H9 (cell line): ENCODE results near the gene IQCN. TPM values are rescaled to one million over a fixed set of nuclear protein-coding genes. Genes with fewer than 3 reads are reported as not detected.

Experiments
- DNase-seq: peaks from one replicate; pipeline ENCODE4 v3.0.0-alpha.2; 2017
- H2AFZ ChIP-seq: one replicate; pipeline ENCODE4 v1.6.1; 2013; ENCODE audit warnings: mild to moderate bottlenecking, low read length, control low read depth, moderate library complexity
- H2AK5ac ChIP-seq: 2 replicates; pipeline ENCODE4 v1.6.1; 2013; ENCODE audit warnings: low read length, control low read depth, mixed read lengths; ENCODE audit not compliant: insufficient read length
- H2BK120ac ChIP-seq: one replicate; pipeline ENCODE4 v1.6.1; 2013; ENCODE audit warnings: low read depth, mild to moderate bottlenecking, low read length, control low read depth, inconsistent platforms; ENCODE audit not compliant: poor library complexity, severe bottlenecking
- H2BK12ac ChIP-seq: 2 replicates; pipeline ENCODE4 v1.6.1; 2013; ENCODE audit warnings: low read length, control low read depth, mixed read lengths, low read depth; ENCODE audit not compliant: insufficient read length
- H2BK15ac ChIP-seq: 2 replicates; pipeline ENCODE4 v1.6.1; 2013; ENCODE audit warnings: low read depth, low read length, control low read depth
- H2BK20ac ChIP-seq: one replicate; pipeline ENCODE4 v1.6.1; 2013; ENCODE audit warnings: low read depth, mild to moderate bottlenecking, low read length, control low read depth, inconsistent platforms; ENCODE audit not compliant: poor library complexity, severe bottlenecking
- H2BK5ac ChIP-seq: 2 replicates; pipeline ENCODE4 v1.6.1; 2013; ENCODE audit warnings: low read length, control low read depth, mixed read lengths; ENCODE audit not compliant: insufficient read length
- H3K14ac ChIP-seq: 2 replicates; pipeline ENCODE4 v1.6.1; 2013; ENCODE audit warnings: low read length, control low read depth; ENCODE audit not compliant: insufficient read depth
- H3K18ac ChIP-seq: 2 replicates; pipeline ENCODE4 v1.6.1; 2013; ENCODE audit warnings: low read depth, mild to moderate bottlenecking, mixed read lengths, low read length, control low read depth; ENCODE audit not compliant: insufficient read length
- H3K23ac ChIP-seq: 2 replicates; pipeline ENCODE4 v1.6.1; 2013; ENCODE audit warnings: low read length, control low read depth, mixed read lengths, low read depth; ENCODE audit not compliant: insufficient read length
- H3K23me2 ChIP-seq: 2 replicates; pipeline ENCODE4 v1.6.1; 2013; ENCODE audit warnings: low read depth, mild to moderate bottlenecking, mixed read lengths, low read length, control low read depth; ENCODE audit not compliant: insufficient read length, poor library complexity, severe bottlenecking
- H3K27ac ChIP-seq: 2 replicates; pipeline ENCODE4 v1.5.1; 2013; ENCODE audit warnings: low read length, control low read depth, mixed read lengths, low read depth; ENCODE audit not compliant: insufficient read length
- H3K27me3 ChIP-seq: 2 replicates; pipeline ENCODE4 v1.6.1; 2013; ENCODE audit warnings: low read length, control low read depth, inconsistent platforms; ENCODE audit not compliant: insufficient read depth
- H3K4ac ChIP-seq: 2 replicates; pipeline ENCODE4 v1.6.1; 2013; ENCODE audit warnings: low read depth, mild to moderate bottlenecking, control low read depth, inconsistent platforms, low read length, moderate library complexity
- H3K4me1 ChIP-seq: 2 replicates; pipeline ENCODE4 v1.6.1; 2013; ENCODE audit warnings: low read length, control low read depth, inconsistent platforms; ENCODE audit not compliant: insufficient read depth
- H3K4me2 ChIP-seq: 2 replicates; pipeline ENCODE4 v1.6.1; 2013; ENCODE audit warnings: low read length, control low read depth, mixed read lengths; ENCODE audit not compliant: insufficient read length, insufficient read depth
- H3K56ac ChIP-seq: 2 replicates; pipeline ENCODE4 v1.6.1; 2013; ENCODE audit warnings: low read depth, mild to moderate bottlenecking, mixed read lengths, low read length, control low read depth; ENCODE audit not compliant: insufficient read length
- H3K79me1 ChIP-seq: 2 replicates; pipeline ENCODE4 v1.6.1; 2013; ENCODE audit warnings: low read depth, mild to moderate bottlenecking, moderate library complexity, low read length, control low read depth, inconsistent platforms; ENCODE audit not compliant: insufficient read depth, poor library complexity, severe bottlenecking
- H3K79me2 ChIP-seq: 2 replicates; pipeline ENCODE4 v1.6.1; 2013; ENCODE audit warnings: low read length, control low read depth, inconsistent platforms; ENCODE audit not compliant: insufficient read depth
- H3K9ac ChIP-seq: 2 replicates; pipeline ENCODE4 v1.6.1; 2013; ENCODE audit warnings: low read length, control low read depth, mixed read lengths; ENCODE audit not compliant: insufficient read length; ENCODE audit errors: extremely low read depth
- H3K9me3 ChIP-seq: one replicate; pipeline ENCODE4 v1.6.1; 2013; ENCODE audit warnings: low read depth, low read length, inconsistent platforms; ENCODE audit not compliant: control insufficient read depth
- H3T11ph ChIP-seq: one replicate; pipeline ENCODE4 v1.6.1; 2013; ENCODE audit warnings: mild to moderate bottlenecking, low read length, control low read depth, inconsistent platforms
- H4K20me1 ChIP-seq: one replicate; pipeline ENCODE4 v1.6.1; 2013; ENCODE audit not compliant: control insufficient read depth, insufficient read length, insufficient read depth
- H4K5ac ChIP-seq: 2 replicates; pipeline ENCODE4 v1.6.1; 2013; ENCODE audit warnings: low read depth, mild to moderate bottlenecking, mixed read lengths, low read length, control low read depth; ENCODE audit not compliant: insufficient read length
- H4K8ac ChIP-seq: replicated peaks from 2 replicates; pipeline ENCODE4 v1.6.1; 2013; ENCODE audit warnings: low read length, control low read depth, mixed read lengths, low read depth; ENCODE audit not compliant: insufficient read length
- H4K91ac ChIP-seq: 2 replicates; pipeline ENCODE4 v1.6.1; 2013; ENCODE audit warnings: low read depth, mild to moderate bottlenecking, moderate library complexity, mixed read lengths, low read length, control low read depth; ENCODE audit not compliant: insufficient read length
- H3K27ac Mint-ChIP-seq, 3 experiments: 2 replicates in 2 of 3; 3 replicates in 1 of 3; pipeline ENCODE4 v1.8.0; 2020 to 2021; ENCODE audit warnings: mixed read lengths in 3 of 3, mild to moderate bottlenecking in 1 of 3, moderate library complexity in 1 of 3
- H3K27me3 Mint-ChIP-seq: 2 replicates; pipeline ENCODE4 v1.8.0; 2021; ENCODE audit warnings: low read depth, mild to moderate bottlenecking, moderate library complexity, mixed read lengths
- H3K36me3 Mint-ChIP-seq, 3 experiments: 2 replicates in 2 of 3; 3 replicates in 1 of 3; pipeline ENCODE4 v1.8.0; 2020 to 2021; ENCODE audit warnings: low read depth in 3 of 3, mixed read lengths in 3 of 3; ENCODE audit not compliant: insufficient read depth in 1 of 3
- H3K4me1 Mint-ChIP-seq, 2 experiments: 2 replicates each; pipeline ENCODE4 v1.8.0; 2020; ENCODE audit warnings: mixed read lengths in 2 of 2
- H3K4me3 Mint-ChIP-seq, 2 experiments: 2 replicates in 1 of 2; 3 replicates in 1 of 2; pipeline ENCODE4 v1.8.0; 2020 to 2021; ENCODE audit warnings: mild to moderate bottlenecking in 2 of 2, mixed read lengths in 2 of 2, moderate library complexity in 1 of 2
- H3K9me3 Mint-ChIP-seq, 2 experiments: 2 replicates in 1 of 2; 3 replicates in 1 of 2; pipeline ENCODE4 v1.8.0; 2020; ENCODE audit warnings: mild to moderate bottlenecking in 2 of 2, mixed read lengths in 2 of 2, moderate library complexity in 1 of 2
- CTCF ChIP-seq: fragments of 200-600 bp; sonication (generic); conservative IDR thresholded peaks from 3 replicates; pipeline ENCODE4 v1.8.0; 2021; ENCODE audit warnings: antibody characterized with exemption, mild to moderate bottlenecking
- WGBS: extraction: QIAGEN DNeasy Blood & Tissue Kit; methylation state at CpG from one replicate; pipeline ENCODE4 v1.1.7; 2013; ENCODE audit warnings: missing lambda C conversion rate, low lambda C conversion rate, mixed read lengths; ENCODE audit not compliant: insufficient read length; ENCODE audit errors: extremely low coverage; 5-methylcytosine and 5-hydroxymethylcytosine counted together
- total RNA-seq: library from RNA; stranded (reverse); gene quantifications from 2 replicates; pipeline ENCODE4 v1.2.1, GENCODE V29; 2021

IQCN gene
- total RNA-seq, 1 experiment from 2014 or later: 0.39 TPM

DNA sequence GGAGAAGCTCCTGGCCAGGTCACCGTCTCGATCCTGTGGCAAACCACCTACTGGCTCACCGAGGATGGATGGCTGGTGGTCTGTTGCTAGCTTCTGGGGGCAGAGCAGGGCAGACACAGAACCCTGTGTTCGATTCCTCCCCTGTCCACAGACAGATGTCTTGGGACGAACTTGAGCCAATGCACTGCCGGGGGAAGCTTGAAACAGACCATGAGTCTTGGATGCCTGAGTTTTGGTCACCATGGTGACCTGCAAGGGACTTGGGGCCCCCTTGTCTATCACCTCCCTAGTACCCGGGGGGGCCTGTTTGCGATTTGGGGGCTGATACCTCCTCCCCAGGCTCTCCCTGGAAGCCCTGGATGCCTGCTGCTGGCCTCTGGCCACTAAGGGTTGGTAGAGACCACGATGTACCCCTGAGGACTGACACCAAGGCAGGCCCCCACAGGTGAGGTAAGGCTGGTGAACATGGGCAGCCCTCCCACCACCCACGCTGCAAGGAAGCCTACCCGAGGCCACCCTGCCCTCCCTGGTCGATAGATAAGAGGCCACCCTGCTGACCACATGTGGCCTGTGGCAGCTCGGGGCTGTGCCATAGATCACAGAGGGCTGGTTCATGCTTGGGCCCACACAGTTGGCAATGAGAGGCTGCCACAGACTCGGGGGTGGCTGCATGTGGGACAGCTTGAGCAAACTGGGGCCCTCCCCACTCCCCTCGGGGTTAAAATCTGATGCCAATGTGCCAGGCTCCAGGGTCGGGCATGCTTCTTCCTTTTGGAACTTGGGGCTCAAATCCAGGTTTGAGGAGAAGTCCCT is 10.7 kb downstream of the IQCN start:
- H2BK5ac ChIP-seq: no peak overlapping the region
- H4K20me1 ChIP-seq: no peaks in the 10 kb centered on the region
- no peak overlapping the region for H3K14ac ChIP-seq
- no peak overlapping the region for H3T11ph ChIP-seq
- H3K27ac ChIP-seq: no peak overlapping the region
- no peak overlapping the region for H3K9ac ChIP-seq
- H3K18ac ChIP-seq: no peak overlapping the region
- H3K23me2 ChIP-seq: no peaks in the 10 kb centered on the region
- no peaks in the 10 kb centered on the region for H3K79me2 ChIP-seq
- Mint-ChIP-seq H3K36me3 (peaks cover 2 to 20% (median 5%) of the 10 kb centered on the region in 3 experiments; a peak in 4 of 7 replicates), H3K9me3 (no peaks in the 10 kb centered on the region; a peak in 2 of 5 replicates), H3K4me1 (no peaks in the 10 kb centered on the region), H3K27me3 (peaks cover 13% of the 10 kb centered on the region), H3K27ac (no peak overlapping the region), H3K4me3 (no peak overlapping the region)
- TF ChIP-seq CTCF: no peak
- no peak overlapping the region for H4K91ac ChIP-seq
- WGBS: no CpG with 5 or more reads among the region's 16 CpGs
- no peaks in the 10 kb centered on the region for H3K27me3 ChIP-seq
- H3K9me3 ChIP-seq: no peaks in the 10 kb centered on the region
- no peak overlapping the region for H3K4ac ChIP-seq
- DNase-seq: no peak
- H3K79me1 ChIP-seq: no peaks in the 10 kb centered on the region
- no peak overlapping the region for H2AFZ ChIP-seq
- H3K4me2 ChIP-seq: no peak overlapping the region
- H3K4me1 ChIP-seq: no peaks in the 10 kb centered on the region
- H2BK20ac ChIP-seq: no peak overlapping the region
- no peak overlapping the region for H4K5ac ChIP-seq
- no peak overlapping the region for H3K23ac ChIP-seq
- H2BK120ac ChIP-seq: no peak overlapping the region
- no peak overlapping the region for H3K56ac ChIP-seq
- H2BK12ac ChIP-seq: no peak overlapping the region
- no peak overlapping the region for H4K8ac ChIP-seq
- H2BK15ac ChIP-seq: no peak overlapping the region
- H2AK5ac ChIP-seq: no peak overlapping the region
